AG10803 (cell line): ENCODE measurements around the gene CENPI.

Experiments
- DNase-seq: peaks from one replicate; pipeline ENCODE4 v3.0.0; 2010; ENCODE audit warnings: low read depth
- H3K4me3 ChIP-seq: 2 replicates; pipeline ENCODE4 v1.5.1; 2011; ENCODE audit warnings: mild to moderate bottlenecking, low read length, control low read depth
- CTCF ChIP-seq: conservative IDR thresholded peaks from 2 replicates; pipeline ENCODE4 v1.5.1; 2011; ENCODE audit warnings: mild to moderate bottlenecking, low read length, control low read depth, inconsistent platforms

CENPI gene

DNA sequence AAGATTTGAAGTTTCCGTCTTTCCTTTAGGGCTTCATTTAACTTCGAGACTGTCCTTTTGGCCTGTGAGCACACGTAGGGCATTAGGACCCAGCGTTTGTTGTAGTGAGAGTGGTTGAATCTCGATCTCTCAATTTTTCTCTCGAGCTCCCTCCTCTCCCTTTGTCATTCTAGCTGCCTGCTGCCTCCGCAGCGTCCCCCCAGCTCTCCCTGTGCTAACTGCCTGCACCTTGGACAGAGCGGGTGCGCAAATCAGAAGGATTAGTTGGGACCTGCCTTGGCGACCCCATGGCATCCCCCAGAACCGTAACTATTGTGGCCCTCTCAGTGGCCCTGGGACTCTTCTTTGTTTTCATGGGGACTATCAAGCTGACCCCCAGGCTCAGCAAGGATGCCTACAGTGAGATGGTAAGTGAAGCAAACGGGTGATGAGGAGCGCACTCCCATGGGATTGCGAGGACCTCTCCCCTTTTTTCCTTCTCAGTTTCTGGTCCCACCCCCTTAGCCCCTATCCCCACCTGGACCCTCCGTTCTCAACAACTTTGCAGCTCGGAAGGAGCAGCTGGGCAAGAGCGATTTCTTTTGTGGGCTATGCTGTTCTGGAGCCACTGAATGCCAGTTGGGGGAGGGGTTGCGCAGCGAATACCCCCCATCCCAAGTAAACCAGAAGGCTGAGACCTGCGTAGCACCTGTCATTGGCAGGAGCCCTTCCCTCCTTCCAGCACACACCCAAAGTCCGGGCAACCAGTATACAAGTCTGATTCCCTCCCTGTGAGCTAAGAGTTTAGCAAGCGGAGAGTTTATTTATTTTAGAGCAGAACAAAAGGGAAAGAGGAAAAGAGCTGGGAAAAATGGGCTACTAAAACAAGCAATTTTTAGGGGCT lies 19.0 kb upstream of the CENPI start, which contains the start of gene TMEM35A:
TMEM35A (plus strand) TSS at position 164 of the 883 bp plus-strand sequence; CDS start at position 288, 124 bp downstream.
- H3K4me3 ChIP-seq = peak within 1 kb of the TSS; percentile 56
- no peak for TF ChIP-seq CTCF
- peak; percentile 15 for DNase-seq

DNA sequence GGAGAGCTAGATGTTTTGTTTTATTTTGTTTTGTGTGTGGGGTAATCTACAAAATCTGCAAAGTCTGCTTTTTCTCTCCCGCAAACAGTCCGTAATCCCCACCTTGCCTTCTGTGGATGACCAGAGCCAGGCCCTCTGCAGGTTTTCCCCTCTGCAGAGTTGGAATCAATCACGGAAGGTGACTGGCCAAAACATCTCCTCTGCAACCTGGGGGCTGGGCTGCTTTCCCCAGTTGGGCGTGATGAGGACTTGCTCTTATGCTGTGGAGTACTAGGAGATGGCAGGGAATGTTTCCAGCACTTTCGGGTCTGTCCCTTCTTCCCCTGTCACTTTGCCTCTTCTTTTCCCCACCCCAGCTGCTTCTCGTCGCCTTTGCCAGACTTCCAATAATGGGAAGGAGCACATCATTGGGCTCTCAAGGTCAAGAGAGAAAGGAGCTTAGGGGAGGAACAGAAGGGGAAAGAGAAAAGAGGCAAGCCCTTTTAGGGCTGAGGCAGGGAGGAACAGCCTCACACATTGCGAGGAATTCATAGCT lies 18.2 kb upstream of the CENPI start:
- DNase-seq = no peak
- TF ChIP-seq CTCF = no peak
- peak overlapping the region; percentile 10; the same call in 1 of the 2 replicates for H3K4me3 ChIP-seq

GRCh38 chrX:101080326-101081124 lies 17.5 kb upstream of the CENPI start:
- DNase-seq = no peak
- H3K4me3 ChIP-seq = no peak overlapping the region

GRCh38 chrX:101081231-101081630 lies 16.8 kb upstream of the CENPI start:
- no peak for TF ChIP-seq CTCF
- DNase-seq = no peak
- no peak overlapping the region for H3K4me3 ChIP-seq

More at GRCh38 chrX:101080326-101081124, 17.5 kb upstream of the CENPI start:
- TF ChIP-seq CTCF = no peak

- no peak for DNase-seq
- no peak overlapping the region for H3K4me3 ChIP-seq
- TF ChIP-seq CTCF = no peak
Observed at GRCh38 chrX:101091817-101092216, 6.2 kb upstream of the CENPI start.

GRCh38 chrX:101108284-101108683 lies 10.3 kb downstream of the CENPI start:
- no peak overlapping the region for H3K4me3 ChIP-seq
- DNase-seq = peak; percentile 72
- TF ChIP-seq CTCF = no peak
